PFSK-1 (cell line): ENCODE results near the gene NCK2.

ENCODE experiments used
- FOXP2 ChIP-seq: optimal IDR thresholded peaks from 2 replicates; pipeline ENCODE3; 2011; ENCODE audit warnings: borderline replicate concordance, control low read depth, inconsistent platforms; ENCODE audit not compliant: insufficient read depth; ENCODE audit errors: extremely low read length, extremely low read depth
- POLR2AphosphoS5 ChIP-seq: IDR thresholded peaks from 2 replicates; pipeline ENCODE4 v1.6.1; 2012; ENCODE audit warnings: low read depth, mild to moderate bottlenecking, control low read depth, low read length, moderate library complexity
- SIN3A ChIP-seq: IDR thresholded peaks from 2 replicates; pipeline ENCODE4 v1.6.1; 2012; ENCODE audit warnings: mild to moderate bottlenecking, low read length, moderate library complexity, borderline replicate concordance; ENCODE audit not compliant: insufficient read depth
- TAF1 ChIP-seq: IDR thresholded peaks from 2 replicates; pipeline ENCODE4 v1.6.1; 2012; ENCODE audit warnings: low read length, control low read depth, borderline replicate concordance; ENCODE audit not compliant: insufficient read depth
- TF ChIP-seq, protein P1 (sequence below), 2 experiments: IDR thresholded peaks; 2 replicates each; pipeline versions ENCODE4 v1.6.1 to v1.8.0; 2011 to 2012; ENCODE audit warnings: low read depth in 2 of 2, low read length in 2 of 2, control low read depth in 1 of 2, inconsistent platforms in 1 of 2, mild to moderate bottlenecking in 1 of 2, moderate library complexity in 1 of 2; ENCODE audit not compliant: insufficient read depth in 1 of 2

- TF ChIP-seq SIN3A (no peak), TAF1 (no peak), POLR2AphosphoS5 (no peak), FOXP2 (no peak)
- TF ChIP-seq, protein P1, sequence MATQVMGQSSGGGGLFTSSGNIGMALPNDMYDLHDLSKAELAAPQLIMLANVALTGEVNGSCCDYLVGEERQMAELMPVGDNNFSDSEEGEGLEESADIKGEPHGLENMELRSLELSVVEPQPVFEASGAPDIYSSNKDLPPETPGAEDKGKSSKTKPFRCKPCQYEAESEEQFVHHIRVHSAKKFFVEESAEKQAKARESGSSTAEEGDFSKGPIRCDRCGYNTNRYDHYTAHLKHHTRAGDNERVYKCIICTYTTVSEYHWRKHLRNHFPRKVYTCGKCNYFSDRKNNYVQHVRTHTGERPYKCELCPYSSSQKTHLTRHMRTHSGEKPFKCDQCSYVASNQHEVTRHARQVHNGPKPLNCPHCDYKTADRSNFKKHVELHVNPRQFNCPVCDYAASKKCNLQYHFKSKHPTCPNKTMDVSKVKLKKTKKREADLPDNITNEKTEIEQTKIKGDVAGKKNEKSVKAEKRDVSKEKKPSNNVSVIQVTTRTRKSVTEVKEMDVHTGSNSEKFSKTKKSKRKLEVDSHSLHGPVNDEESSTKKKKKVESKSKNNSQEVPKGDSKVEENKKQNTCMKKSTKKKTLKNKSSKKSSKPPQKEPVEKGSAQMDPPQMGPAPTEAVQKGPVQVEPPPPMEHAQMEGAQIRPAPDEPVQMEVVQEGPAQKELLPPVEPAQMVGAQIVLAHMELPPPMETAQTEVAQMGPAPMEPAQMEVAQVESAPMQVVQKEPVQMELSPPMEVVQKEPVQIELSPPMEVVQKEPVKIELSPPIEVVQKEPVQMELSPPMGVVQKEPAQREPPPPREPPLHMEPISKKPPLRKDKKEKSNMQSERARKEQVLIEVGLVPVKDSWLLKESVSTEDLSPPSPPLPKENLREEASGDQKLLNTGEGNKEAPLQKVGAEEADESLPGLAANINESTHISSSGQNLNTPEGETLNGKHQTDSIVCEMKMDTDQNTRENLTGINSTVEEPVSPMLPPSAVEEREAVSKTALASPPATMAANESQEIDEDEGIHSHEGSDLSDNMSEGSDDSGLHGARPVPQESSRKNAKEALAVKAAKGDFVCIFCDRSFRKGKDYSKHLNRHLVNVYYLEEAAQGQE (IDR thresholded peaks at IDR 0.05; ENCODE audit: insufficient read depth in 1 of 2, low read depth in 2 of 2, low read length in 2 of 2) = no peak
These were observed 37.9 kb downstream of the NCK2 start for GRCh38 chr2:105782646-105783045.
